Liver (tissue), 3 donors: ENCODE data around the gene TMEM106B.

ENCODE experiments used
- FOXA1 ChIP-seq: IDR thresholded peaks from 2 replicates; pipeline ENCODE4 v1.6.1; 2016; ENCODE audit warnings: antibody characterized with exemption
- GABPA ChIP-seq, 2 donors: IDR thresholded peaks in 1 of 2; conservative IDR thresholded peaks in 1 of 2; 2 replicates each; pipeline ENCODE4 v1.6.1; 2016; ENCODE audit warnings: antibody characterized with exemption in 2 of 2, mild to moderate bottlenecking in 1 of 2, moderate library complexity in 1 of 2
- HNF4A ChIP-seq, 2 donors: conservative IDR thresholded peaks; 2 replicates each; pipeline ENCODE4 v1.6.1; 2016; ENCODE audit warnings: antibody characterized with exemption in 2 of 2, mild to moderate bottlenecking in 2 of 2
- HNF4G ChIP-seq: IDR thresholded peaks from 2 replicates; pipeline ENCODE4 v1.6.1; 2016; ENCODE audit warnings: antibody characterized with exemption
- RAD21 ChIP-seq, 2 donors: IDR thresholded peaks; 2 replicates each; pipeline ENCODE4 v1.6.1; 2016; ENCODE audit warnings: antibody characterized with exemption in 2 of 2, mild to moderate bottlenecking in 2 of 2
- RXRA ChIP-seq, 2 donors: IDR thresholded peaks; 2 replicates each; pipeline ENCODE4 v1.6.1; 2017 to 2018; ENCODE audit warnings: antibody characterized with exemption in 2 of 2, mild to moderate bottlenecking in 1 of 2
- YY1 ChIP-seq: IDR thresholded peaks from 2 replicates; pipeline ENCODE4 v1.6.1; 2016; ENCODE audit warnings: antibody characterized with exemption, mild to moderate bottlenecking
- TF ChIP-seq, protein P1 (sequence below): fragments of 150-350 bp; IDR thresholded peaks from 2 replicates; pipeline ENCODE4 v1.5.1; 2017; ENCODE audit warnings: improper control_type of control experiment, low read depth, low read length; ENCODE audit not compliant: missing input control
- TF ChIP-seq, protein P2 (sequence below): IDR thresholded peaks from 2 replicates; pipeline ENCODE4 v1.6.1; 2016; ENCODE audit warnings: antibody characterized with exemption
- TF ChIP-seq, protein P3 (sequence below): IDR thresholded peaks from 2 replicates; pipeline ENCODE4 v1.6.1; 2016; ENCODE audit warnings: antibody characterized with exemption
- TF ChIP-seq, protein P4 (sequence below): IDR thresholded peaks from 2 replicates; pipeline ENCODE4 v1.6.1; 2016; ENCODE audit warnings: antibody characterized with exemption, mild to moderate bottlenecking
- donor health status: healthy.
- donor health status: healthy.

DNA sequence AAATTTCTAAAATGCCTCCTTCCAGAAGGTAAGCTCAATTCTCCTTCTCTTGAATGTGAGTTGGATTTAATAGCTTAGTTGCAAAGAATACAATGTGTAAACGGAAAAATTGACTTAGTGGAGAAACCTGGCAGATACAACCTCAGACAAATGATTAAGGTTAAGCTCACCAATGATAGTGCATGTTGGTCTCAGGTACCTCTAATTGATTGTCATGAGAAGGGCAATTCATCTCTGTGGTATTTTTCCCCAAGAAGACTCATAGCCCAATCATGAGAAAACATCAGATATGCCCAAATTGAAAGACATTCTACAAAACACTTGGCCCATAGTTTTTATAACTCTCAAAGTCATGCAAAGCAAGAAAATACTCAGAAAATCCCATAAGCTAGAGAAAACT lies 36.2 kb upstream of the TMEM106B start:
- TF ChIP-seq, protein P1, sequence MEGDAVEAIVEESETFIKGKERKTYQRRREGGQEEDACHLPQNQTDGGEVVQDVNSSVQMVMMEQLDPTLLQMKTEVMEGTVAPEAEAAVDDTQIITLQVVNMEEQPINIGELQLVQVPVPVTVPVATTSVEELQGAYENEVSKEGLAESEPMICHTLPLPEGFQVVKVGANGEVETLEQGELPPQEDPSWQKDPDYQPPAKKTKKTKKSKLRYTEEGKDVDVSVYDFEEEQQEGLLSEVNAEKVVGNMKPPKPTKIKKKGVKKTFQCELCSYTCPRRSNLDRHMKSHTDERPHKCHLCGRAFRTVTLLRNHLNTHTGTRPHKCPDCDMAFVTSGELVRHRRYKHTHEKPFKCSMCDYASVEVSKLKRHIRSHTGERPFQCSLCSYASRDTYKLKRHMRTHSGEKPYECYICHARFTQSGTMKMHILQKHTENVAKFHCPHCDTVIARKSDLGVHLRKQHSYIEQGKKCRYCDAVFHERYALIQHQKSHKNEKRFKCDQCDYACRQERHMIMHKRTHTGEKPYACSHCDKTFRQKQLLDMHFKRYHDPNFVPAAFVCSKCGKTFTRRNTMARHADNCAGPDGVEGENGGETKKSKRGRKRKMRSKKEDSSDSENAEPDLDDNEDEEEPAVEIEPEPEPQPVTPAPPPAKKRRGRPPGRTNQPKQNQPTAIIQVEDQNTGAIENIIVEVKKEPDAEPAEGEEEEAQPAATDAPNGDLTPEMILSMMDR, result no peak
- TF ChIP-seq HNF4G, result no peak
- no peak for TF ChIP-seq HNF4A (conservative IDR thresholded peaks at IDR 0.05)
- TF ChIP-seq GABPA (IDR thresholded peaks at IDR 0.05 in 1 of 2, conservative IDR thresholded peaks at IDR 0.05 in 1 of 2), result no peak
- TF ChIP-seq, protein P2, sequence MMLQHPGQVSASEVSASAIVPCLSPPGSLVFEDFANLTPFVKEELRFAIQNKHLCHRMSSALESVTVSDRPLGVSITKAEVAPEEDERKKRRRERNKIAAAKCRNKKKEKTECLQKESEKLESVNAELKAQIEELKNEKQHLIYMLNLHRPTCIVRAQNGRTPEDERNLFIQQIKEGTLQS, result no peak
- TF ChIP-seq, protein P3, sequence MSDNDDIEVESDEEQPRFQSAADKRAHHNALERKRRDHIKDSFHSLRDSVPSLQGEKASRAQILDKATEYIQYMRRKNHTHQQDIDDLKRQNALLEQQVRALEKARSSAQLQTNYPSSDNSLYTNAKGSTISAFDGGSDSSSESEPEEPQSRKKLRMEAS, result no peak
- no peak for TF ChIP-seq YY1
- TF ChIP-seq, protein P4, sequence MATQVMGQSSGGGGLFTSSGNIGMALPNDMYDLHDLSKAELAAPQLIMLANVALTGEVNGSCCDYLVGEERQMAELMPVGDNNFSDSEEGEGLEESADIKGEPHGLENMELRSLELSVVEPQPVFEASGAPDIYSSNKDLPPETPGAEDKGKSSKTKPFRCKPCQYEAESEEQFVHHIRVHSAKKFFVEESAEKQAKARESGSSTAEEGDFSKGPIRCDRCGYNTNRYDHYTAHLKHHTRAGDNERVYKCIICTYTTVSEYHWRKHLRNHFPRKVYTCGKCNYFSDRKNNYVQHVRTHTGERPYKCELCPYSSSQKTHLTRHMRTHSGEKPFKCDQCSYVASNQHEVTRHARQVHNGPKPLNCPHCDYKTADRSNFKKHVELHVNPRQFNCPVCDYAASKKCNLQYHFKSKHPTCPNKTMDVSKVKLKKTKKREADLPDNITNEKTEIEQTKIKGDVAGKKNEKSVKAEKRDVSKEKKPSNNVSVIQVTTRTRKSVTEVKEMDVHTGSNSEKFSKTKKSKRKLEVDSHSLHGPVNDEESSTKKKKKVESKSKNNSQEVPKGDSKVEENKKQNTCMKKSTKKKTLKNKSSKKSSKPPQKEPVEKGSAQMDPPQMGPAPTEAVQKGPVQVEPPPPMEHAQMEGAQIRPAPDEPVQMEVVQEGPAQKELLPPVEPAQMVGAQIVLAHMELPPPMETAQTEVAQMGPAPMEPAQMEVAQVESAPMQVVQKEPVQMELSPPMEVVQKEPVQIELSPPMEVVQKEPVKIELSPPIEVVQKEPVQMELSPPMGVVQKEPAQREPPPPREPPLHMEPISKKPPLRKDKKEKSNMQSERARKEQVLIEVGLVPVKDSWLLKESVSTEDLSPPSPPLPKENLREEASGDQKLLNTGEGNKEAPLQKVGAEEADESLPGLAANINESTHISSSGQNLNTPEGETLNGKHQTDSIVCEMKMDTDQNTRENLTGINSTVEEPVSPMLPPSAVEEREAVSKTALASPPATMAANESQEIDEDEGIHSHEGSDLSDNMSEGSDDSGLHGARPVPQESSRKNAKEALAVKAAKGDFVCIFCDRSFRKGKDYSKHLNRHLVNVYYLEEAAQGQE, result no peak
- no peak for TF ChIP-seq RAD21 (IDR thresholded peaks at IDR 0.05)
- no peak for TF ChIP-seq FOXA1
- TF ChIP-seq RXRA (IDR thresholded peaks at IDR 0.05), result no peak
